Heart right ventricle (tissue), 16 donors: ENCODE data around the gene AGTR1. TPM values are rescaled to one million over a fixed set of nuclear protein-coding genes. Genes with fewer than 3 reads are reported as not detected.

Source experiments
- ATAC-seq, 8 donors: fragments of 200-7000 bp; cut with Tn5 transposase; one replicate each; pipeline ENCODE4 v1.9.1; 2020; ENCODE audit warnings: mild to moderate bottlenecking in 8 of 8, moderate library complexity in 8 of 8, moderate number of reproducible peaks in 1 of 8
- DNase-seq, 2 donors: peaks; one replicate each; pipeline ENCODE4 v3.0.0-alpha.2; 2020
- H3K27ac ChIP-seq, 10 donors: fragments of 200-600 bp; sonication (generic) in 2 of 10; one replicate each; pipeline versions ENCODE4 v1.5.0 to v1.8.0; 2020 to 2022; ENCODE audit warnings: mild to moderate bottlenecking in 3 of 10
- H3K27me3 ChIP-seq, 7 donors: fragments of 200-600 bp; one replicate each; pipeline ENCODE4 v1.8.0; 2021 to 2022; ENCODE audit warnings: mild to moderate bottlenecking in 2 of 7
- H3K36me3 ChIP-seq, 9 donors: fragments of 200-600 bp; sonication (generic) in 1 of 9; one replicate each; pipeline versions ENCODE4 v1.5.0 to v1.8.0; 2020 to 2022; ENCODE audit warnings: mild to moderate bottlenecking in 2 of 9
- H3K4me1 ChIP-seq, 9 donors: fragments of 200-600 bp; sonication (generic) in 1 of 9; one replicate each; pipeline versions ENCODE4 v1.5.0 to v1.8.0; 2020 to 2022; ENCODE audit warnings: mild to moderate bottlenecking in 4 of 9
- H3K4me3 ChIP-seq, 10 donors: fragments of 200-600 bp; sonication (generic) in 2 of 10; one replicate each; pipeline versions ENCODE4 v1.5.0 to v1.8.0; 2020 to 2022; ENCODE audit warnings: mild to moderate bottlenecking in 7 of 10, moderate library complexity in 2 of 10
- H3K9me3 ChIP-seq, 11 donors: fragments of 200-600 bp in 10 of 11; sonication (generic) in 2 of 11; one replicate each; pipeline versions ENCODE4 v1.5.0 to v1.8.0; 2013 to 2022; ENCODE audit warnings: mild to moderate bottlenecking in 2 of 11, control low read depth in 1 of 11, moderate library complexity in 1 of 11
- CTCF ChIP-seq, 9 donors: fragments of 200-600 bp; sonication (generic) in 2 of 9; IDR thresholded peaks; one replicate each; pipeline versions ENCODE4 v1.5.0 to v1.8.0; 2021 to 2022; ENCODE audit warnings: antibody characterized with exemption in 9 of 9, mild to moderate bottlenecking in 5 of 9, moderate library complexity in 1 of 9
- WGBS, 2 donors: extraction: QIAGEN DNeasy Blood & Tissue Kit; methylation state at CpG; one replicate each; pipeline ENCODE4 v1.1.7; 2013; ENCODE audit warnings: inconsistent platforms in 1 of 2; 5-methylcytosine and 5-hydroxymethylcytosine counted together
- intact Hi-C, 10 donors: fragments of 100-400 bp; cut with DNase I; formaldehyde crosslinking; loops; one replicate each; pipeline versions ENCODE4 v1.11.1 to v1.14.2; 2022
- polyA plus RNA-seq, 2 donors: library from polyadenylated mRNA; stranded (reverse); fragments of 200-250 nt; gene quantifications; one replicate each; pipeline ENCODE4 v1.2.3, GENCODE V29; 2013
- total RNA-seq, 10 donors: library from RNA; stranded (reverse); fragmentation: NEBNext Ultra II Directional in 3 of 10; extraction: Animal tissue kit (Norgen Biotek cat#: 25700) in 3 of 10; gene quantifications; one replicate each; pipeline versions ENCODE4 v1.2.1 to v1.2.4, GENCODE V29; 2021 to 2023
- donor health status: Arrhythmogenic right ventricular cardiomyopathy.
- donor health status: ischemic (EF 13 %, LVEDD 7.1; RV severe dilation, severe dysfunction).
- donor health status: healthy with polysubstance abuse.
- donor health status: DM: no; HTN: yes; CAD: no.
- donor health status: DM: no; HTN: no; CAD: no.
- donor health status: ischemic (EF 25% LVEDD 6.9; RV normal size, moderate dysfunction).
- donor health status: ischemic (EF 25% LVEDD 5.7; RV mildly dilated, moderate dysfunction).
- donor health status: healthy.
- donor health status: DM: yes; HTN: yes; CAD: no.
- donor health status: Ischemic cardiomyopathy.
- donor health status: ischemic (EF 35%, LVEDD 5.7; RV mildly dilated, moderate dysfunction).
- donor health status: nonischemic (EF 11% LVEDD 7.7; RV severe dilation, severe dysfunction).
- donor health status: DM: yes; HTN: yes; CAD: no.
- donor health status: PGD.
- donor health status: ischemic (EF 29% LVEDD 5.4; RV normal size, mild dysfunction).
- donor health status: nonischemic (EF 23%, LVEDD 6.1; RV moderate dilation, normal function).

Gene AGTR1
- total and polyA plus RNA-seq, 12 donors = 0.28 to 4.5 (median 0.99) TPM

- WGBS, 2 donors = 91 to 93% methylated on average over 1 of the region's 1 CpG
- ATAC-seq (no peak), DNase-seq (no peak)
- H3K4me1 ChIP-seq = no peaks in the 10 kb centered on the region
- H3K27ac ChIP-seq = no peak overlapping the region
- H3K9me3 ChIP-seq = no peaks in the 10 kb centered on the region
- no peak overlapping the region for H3K4me3 ChIP-seq
- intact Hi-C loops = loop anchor here in 2 of 10 donors (10.0 kb wide), 2 partner anchors 330 to 340 kb away; no protein-coding TSS in a partner anchor
- no peaks in the 10 kb centered on the region for H3K27me3 ChIP-seq
- H3K36me3 ChIP-seq = no peaks in the 10 kb centered on the region
- no peak for TF ChIP-seq CTCF (IDR thresholded peaks at IDR 0.05)
Measured at GRCh38 chr3:148714521-148714920, 16.8 kb downstream of the AGTR1 start.

GRCh38 chr3:148716657-148717056 is 19.0 kb downstream of the AGTR1 start:
- WGBS, 2 donors = 83 to 88% methylated on average over 1 of the region's 1 CpG
- H3K4me1 ChIP-seq = no peaks in the 10 kb centered on the region
- no peaks in the 10 kb centered on the region for H3K27me3 ChIP-seq
- H3K27ac ChIP-seq = no peak overlapping the region
- no peaks in the 10 kb centered on the region for H3K36me3 ChIP-seq
- no peak for ATAC-seq
- H3K4me3 ChIP-seq = no peak overlapping the region
- intact Hi-C loops = loop anchor here in 5 of 10 donors (5.0 to 10.0 kb wide), 4 partner anchors 332 to 342 kb away; no protein-coding TSS in a partner anchor
- no peak for TF ChIP-seq CTCF (IDR thresholded peaks at IDR 0.05)
- no peaks in the 10 kb centered on the region for H3K9me3 ChIP-seq
- no peak for DNase-seq

- DNase-seq (no peak), ATAC-seq (no peak)
- 42 to 78% methylated on average over 3 of the region's 3 CpGs for WGBS, 2 donors
- Histone ChIP-seq H3K9me3 (no peaks in the 10 kb centered on the region), H3K36me3 (no peaks in the 10 kb centered on the region), H3K4me1 (no peaks in the 10 kb centered on the region), H3K27ac (no peak overlapping the region), H3K4me3 (no peak overlapping the region), H3K27me3 (no peaks in the 10 kb centered on the region)
- intact Hi-C loops = loop anchor here in 6 of 10 donors (2.0 to 10.0 kb wide), 5 partner anchors 333 to 343 kb away; no protein-coding TSS in a partner anchor
- TF ChIP-seq CTCF (IDR thresholded peaks at IDR 0.05) = no peak
Measured at GRCh38 chr3:148717885-148718561, 20.3 kb downstream of the AGTR1 start.

GRCh38 chr3:148718982-148719862 is 21.5 kb downstream of the AGTR1 start:
- WGBS, 2 donors = 55 to 57% methylated on average over 7 of the region's 7 CpGs
- H3K27ac ChIP-seq = no peak overlapping the region
- no peaks in the 10 kb centered on the region for H3K9me3 ChIP-seq
- ATAC-seq (no peak), DNase-seq (no peak)
- no peaks in the 10 kb centered on the region for H3K27me3 ChIP-seq
- H3K4me1 ChIP-seq = no peaks in the 10 kb centered on the region
- TF ChIP-seq CTCF (IDR thresholded peaks at IDR 0.05) = peak in 7 of 9 donors; percentile 30 to 59 (median 45)
- H3K4me3 ChIP-seq = no peak overlapping the region
- intact Hi-C loops = loop anchor here in 6 of 10 donors (2.0 to 10.0 kb wide), 5 partner anchors 334 to 344 kb away; no protein-coding TSS in a partner anchor
- no peaks in the 10 kb centered on the region for H3K36me3 ChIP-seq
